SK-N-SH (cell line): ENCODE data around the gene DYNLRB1. TPM values are rescaled to one million over a fixed set of nuclear protein-coding genes. Genes with fewer than 3 reads are reported as not detected.

ENCODE experiments used
- CTCF ChIA-PET: fragments of 300-600, 350-600 bp; formaldehyde crosslinking; extraction: SDS; loops from one replicate; lab custom pipeline; 2021; lab: Yijun Ruan, JAX
- POLR2A ChIA-PET: fragments of 350-600 bp; sonication (Branson Sonifier 250); formaldehyde crosslinking; extraction: SDS; loops from one replicate; lab custom pipeline; 2020; ENCODE audit warnings: antibody characterized with exemption, inconsistent platforms; lab: Yijun Ruan, JAX
- DNase-seq: peaks from one replicate; pipeline ENCODE4 v3.0.0; 2012
- H2AFZ ChIP-seq: fragments of 200-600 bp; sonication (generic); 2 replicates; pipeline ENCODE4 v1.8.1; 2016; ENCODE audit warnings: antibody characterized with exemption, mild to moderate bottlenecking, low read depth
- H3F3A ChIP-seq: fragments of 200-600 bp; sonication (generic); replicated peaks from 2 replicates; pipeline ENCODE3; 2016; ENCODE audit warnings: antibody characterized with exemption, mild to moderate bottlenecking; ENCODE audit not compliant: insufficient read depth
- H3K27ac ChIP-seq, 2 experiments: fragments of 200-500 bp in 1 of 2; fragments of 200-600 bp in 1 of 2; sonication (Bioruptor generic) in 1 of 2; sonication (generic), shearing (Covaris generic) in 1 of 2; 2 replicates each; pipeline versions ENCODE4 v1.5.1 to v1.6.1; 2014 to 2016; ENCODE audit warnings: low read depth in 2 of 2, inconsistent platforms in 1 of 2, low read length in 1 of 2, mild to moderate bottlenecking in 1 of 2, mixed read lengths in 1 of 2
- H3K27me3 ChIP-seq: fragments of 200-600 bp; sonication (generic), shearing (Covaris generic); 2 replicates; pipeline ENCODE4 v1.6.1; 2016; ENCODE audit warnings: mixed run types; ENCODE audit not compliant: insufficient read depth
- H3K36me3 ChIP-seq, 2 experiments: fragments of 200-500 bp in 1 of 2; fragments of 200-600 bp in 1 of 2; sonication (Bioruptor generic) in 1 of 2; sonication (generic) in 1 of 2; replicated peaks in 1 of 2; 2 replicates each; pipeline versions ENCODE3 to v1.5.1; 2014 to 2016; ENCODE audit warnings: low read length in 1 of 2, mild to moderate bottlenecking in 1 of 2; ENCODE audit not compliant: insufficient read depth in 2 of 2, control insufficient read depth in 1 of 2
- H3K4me1 ChIP-seq, 2 experiments: fragments of 200-500 bp in 1 of 2; fragments of 200-600 bp in 1 of 2; sonication (Bioruptor generic) in 1 of 2; sonication (generic), shearing (Covaris generic) in 1 of 2; 2 replicates each; pipeline versions ENCODE4 v1.5.1 to v1.6.1; 2014 to 2016; ENCODE audit warnings: low read depth in 1 of 2, low read length in 1 of 2, mixed run types in 1 of 2; ENCODE audit not compliant: insufficient read depth in 2 of 2, control insufficient read depth in 1 of 2
- H3K4me2 ChIP-seq: fragments of 200-600 bp; sonication (generic), shearing (Covaris generic); 2 replicates; pipeline ENCODE4 v1.6.1; 2017; ENCODE audit warnings: mixed run types
- H3K4me3 ChIP-seq, 2 experiments: fragments of 200-500 bp in 1 of 2; fragments of 200-600 bp in 1 of 2; sonication (Bioruptor generic) in 1 of 2; sonication (generic), shearing (Covaris generic) in 1 of 2; 2 replicates each; pipeline versions ENCODE4 v1.5.1 to v1.8.1; 2014 to 2016; ENCODE audit warnings: low read depth in 2 of 2, inconsistent platforms in 1 of 2, low read length in 1 of 2, mild to moderate bottlenecking in 1 of 2, mixed read lengths in 1 of 2, moderate library complexity in 1 of 2
- H3K79me2 ChIP-seq: fragments of 200-600 bp; sonication (generic); 2 replicates; pipeline ENCODE4 v1.8.1; 2017; ENCODE audit warnings: mild to moderate bottlenecking; ENCODE audit not compliant: insufficient read depth
- H3K9ac ChIP-seq: fragments of 200-600 bp; sonication (generic); 2 replicates; pipeline ENCODE4 v1.6.1; 2017; ENCODE audit warnings: mixed run types
- H3K9me2 ChIP-seq: fragments of 200-600 bp; sonication (generic); 2 replicates; pipeline ENCODE4 v1.6.1; 2017; ENCODE audit warnings: mixed run types
- H3K9me3 ChIP-seq: fragments of 200-600 bp; sonication (generic); 2 replicates; pipeline ENCODE4 v1.6.1; 2017; ENCODE audit warnings: mixed run types, mild to moderate bottlenecking, moderate library complexity
- H4K20me1 ChIP-seq: fragments of 200-600 bp; sonication (generic); 2 replicates; pipeline ENCODE4 v1.6.1; 2017; ENCODE audit warnings: mild to moderate bottlenecking, mixed run types; ENCODE audit not compliant: insufficient read depth
- EZH2phosphoT487 ChIP-seq: fragments of 200-600 bp; sonication (generic); IDR thresholded peaks from 2 replicates; pipeline ENCODE4 v1.6.1; 2017; ENCODE audit warnings: low read depth, mixed run types, mild to moderate bottlenecking, antibody characterized with exemption, moderate library complexity, borderline replicate concordance
- GATA2 ChIP-seq: sonication (generic); formaldehyde crosslinking; IDR thresholded peaks from 2 replicates; pipeline ENCODE4 v1.5.0; 2020; ENCODE audit warnings: mild to moderate bottlenecking, missing genetic modification reagents
- IRF3 ChIP-seq: fragments of 150-350 bp; IDR thresholded peaks from 2 replicates; pipeline ENCODE4 v1.6.1; 2016; ENCODE audit warnings: mild to moderate bottlenecking, low read depth, low read length
- JUND ChIP-seq: IDR thresholded peaks from 2 replicates; pipeline ENCODE4 v1.4.0; 2012
- MEF2A ChIP-seq: IDR thresholded peaks from 2 replicates; pipeline ENCODE4 v1.4.0; 2012; ENCODE audit warnings: low read depth, borderline replicate concordance
- MXI1 ChIP-seq: IDR thresholded peaks from 2 replicates; pipeline ENCODE4 v1.6.1; 2012; ENCODE audit warnings: mild to moderate bottlenecking, low read depth, low read length, improper control_type of control experiment
- POLR2AphosphoS5 ChIP-seq: IDR thresholded peaks from 2 replicates; pipeline ENCODE4 v1.6.1; 2012; ENCODE audit warnings: low read depth, low read length
- RAD21 ChIP-seq: IDR thresholded peaks from 2 replicates; pipeline ENCODE4 v1.6.1; 2012; ENCODE audit warnings: mild to moderate bottlenecking, low read length
- RXRA ChIP-seq: IDR thresholded peaks from 2 replicates; pipeline ENCODE4 v1.4.0; 2012; ENCODE audit warnings: low read depth, mild to moderate bottlenecking, borderline replicate concordance
- SIN3A ChIP-seq: IDR thresholded peaks from 2 replicates; pipeline ENCODE4 v1.6.1; 2012; ENCODE audit warnings: low read depth, mild to moderate bottlenecking, low read length, moderate library complexity, borderline replicate concordance
- SMC3 ChIP-seq: IDR thresholded peaks from 2 replicates; pipeline ENCODE4 v1.6.1; 2012; ENCODE audit warnings: low read depth, low read length, improper control_type of control experiment
- TCF12 ChIP-seq: IDR thresholded peaks from 2 replicates; pipeline ENCODE4 v1.4.0; 2012
- TEAD4 ChIP-seq: IDR thresholded peaks from 2 replicates; pipeline ENCODE4 v1.4.0; 2012; ENCODE audit warnings: mild to moderate bottlenecking, borderline replicate concordance; ENCODE audit not compliant: insufficient read depth
- ZBTB33 ChIP-seq: IDR thresholded peaks from 2 replicates; pipeline ENCODE4 v1.4.0; 2012; ENCODE audit warnings: low read depth, borderline replicate concordance
- WGBS: methylation state at CpG from one replicate; pipeline ENCODE4 v1.1.6; 2017; ENCODE audit warnings: low lambda C conversion rate; 5-methylcytosine and 5-hydroxymethylcytosine counted together
- polyA plus RNA-seq, 3 experiments: library from polyadenylated mRNA; depleted of rRNA; stranded (reverse); fragments of >200 nt; gene quantifications; 2 replicates each; pipeline ENCODE4 v1.2.3, GENCODE V29; 2012
- TF ChIP-seq, protein P1 (sequence below): fragments of 150-350 bp; IDR thresholded peaks from 2 replicates; pipeline ENCODE4 v1.6.1; 2017; ENCODE audit warnings: antibody characterized with exemption, low read length, low read depth, borderline replicate concordance
- TF ChIP-seq, protein P2 (sequence below): IDR thresholded peaks from 2 replicates; pipeline ENCODE4; 2012
- TF ChIP-seq, protein P3 (sequence below): fragments of 200-600 bp; sonication (generic); IDR thresholded peaks from 2 replicates; pipeline ENCODE4 v1.6.1; 2017; ENCODE audit warnings: antibody characterized with exemption, mild to moderate bottlenecking, moderate library complexity

DYNLRB1 gene
- polyA plus RNA-seq, 1 of the 3 experiments (the other 2 are of a cell fraction), result 402 TPM

GRCh38 chr20:34562641-34563040, 46.4 kb downstream of the DYNLRB1 start:
- H3K36me3 ChIP-seq, result peaks cover 0 to 6% of the 10 kb centered on the region in 2 experiments
- CTCF ChIA-PET, result interaction anchor here (0.7 to 4.4 kb wide), 10 partner anchors 13 to 250 kb away, joined by 3 to 17 read pairs (median 4); no protein-coding TSS in a partner anchor
- no peaks in the 10 kb centered on the region for H3K27me3 ChIP-seq
- TF ChIP-seq, protein P1, sequence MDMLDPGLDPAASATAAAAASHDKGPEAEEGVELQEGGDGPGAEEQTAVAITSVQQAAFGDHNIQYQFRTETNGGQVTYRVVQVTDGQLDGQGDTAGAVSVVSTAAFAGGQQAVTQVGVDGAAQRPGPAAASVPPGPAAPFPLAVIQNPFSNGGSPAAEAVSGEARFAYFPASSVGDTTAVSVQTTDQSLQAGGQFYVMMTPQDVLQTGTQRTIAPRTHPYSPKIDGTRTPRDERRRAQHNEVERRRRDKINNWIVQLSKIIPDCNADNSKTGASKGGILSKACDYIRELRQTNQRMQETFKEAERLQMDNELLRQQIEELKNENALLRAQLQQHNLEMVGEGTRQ, result no peak
- TF ChIP-seq TEAD4, result no peak
- TF ChIP-seq MXI1, result no peak
- TF ChIP-seq JUND, result no peak
- TF ChIP-seq, protein P2, sequence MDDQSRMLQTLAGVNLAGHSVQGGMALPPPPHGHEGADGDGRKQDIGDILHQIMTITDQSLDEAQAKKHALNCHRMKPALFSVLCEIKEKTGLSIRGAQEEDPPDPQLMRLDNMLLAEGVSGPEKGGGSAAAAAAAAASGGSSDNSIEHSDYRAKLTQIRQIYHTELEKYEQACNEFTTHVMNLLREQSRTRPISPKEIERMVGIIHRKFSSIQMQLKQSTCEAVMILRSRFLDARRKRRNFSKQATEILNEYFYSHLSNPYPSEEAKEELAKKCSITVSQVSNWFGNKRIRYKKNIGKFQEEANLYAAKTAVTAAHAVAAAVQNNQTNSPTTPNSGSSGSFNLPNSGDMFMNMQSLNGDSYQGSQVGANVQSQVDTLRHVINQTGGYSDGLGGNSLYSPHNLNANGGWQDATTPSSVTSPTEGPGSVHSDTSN, result no peak
- TF ChIP-seq, protein P3, sequence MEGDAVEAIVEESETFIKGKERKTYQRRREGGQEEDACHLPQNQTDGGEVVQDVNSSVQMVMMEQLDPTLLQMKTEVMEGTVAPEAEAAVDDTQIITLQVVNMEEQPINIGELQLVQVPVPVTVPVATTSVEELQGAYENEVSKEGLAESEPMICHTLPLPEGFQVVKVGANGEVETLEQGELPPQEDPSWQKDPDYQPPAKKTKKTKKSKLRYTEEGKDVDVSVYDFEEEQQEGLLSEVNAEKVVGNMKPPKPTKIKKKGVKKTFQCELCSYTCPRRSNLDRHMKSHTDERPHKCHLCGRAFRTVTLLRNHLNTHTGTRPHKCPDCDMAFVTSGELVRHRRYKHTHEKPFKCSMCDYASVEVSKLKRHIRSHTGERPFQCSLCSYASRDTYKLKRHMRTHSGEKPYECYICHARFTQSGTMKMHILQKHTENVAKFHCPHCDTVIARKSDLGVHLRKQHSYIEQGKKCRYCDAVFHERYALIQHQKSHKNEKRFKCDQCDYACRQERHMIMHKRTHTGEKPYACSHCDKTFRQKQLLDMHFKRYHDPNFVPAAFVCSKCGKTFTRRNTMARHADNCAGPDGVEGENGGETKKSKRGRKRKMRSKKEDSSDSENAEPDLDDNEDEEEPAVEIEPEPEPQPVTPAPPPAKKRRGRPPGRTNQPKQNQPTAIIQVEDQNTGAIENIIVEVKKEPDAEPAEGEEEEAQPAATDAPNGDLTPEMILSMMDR, result peak; percentile 57
- no peak for TF ChIP-seq RXRA
- TF ChIP-seq SIN3A, result no peak
- no peak for TF ChIP-seq IRF3
- TF ChIP-seq RAD21, result peak; percentile 39
- TF ChIP-seq POLR2AphosphoS5, result no peak
- H3K4me3 ChIP-seq, result no peak overlapping the region
- peaks cover 0 to 9% of the 10 kb centered on the region in 2 experiments; a peak in 1 of 4 replicates for H3K4me1 ChIP-seq
- no peaks in the 10 kb centered on the region for H3K9me3 ChIP-seq
- no peak overlapping the region for H3K27ac ChIP-seq
- H3K9me2 ChIP-seq, result no peaks in the 10 kb centered on the region
- H3F3A ChIP-seq, result no peaks in the 10 kb centered on the region
- 46% methylated on average over 3 of the region's 5 CpGs for WGBS
- no peaks in the 10 kb centered on the region for H3K79me2 ChIP-seq
- H2AFZ ChIP-seq, result no peak overlapping the region
- peak; percentile 78 for DNase-seq
- POLR2A ChIA-PET, result interaction anchor here (1.7 kb wide), 1 partner anchor 114 kb away, joined by 4 read pairs; the partner anchor contains the start of gene PIGU
- no peak overlapping the region for H3K9ac ChIP-seq
- no peak overlapping the region for H3K4me2 ChIP-seq
- no peaks in the 10 kb centered on the region for H4K20me1 ChIP-seq

DNA sequence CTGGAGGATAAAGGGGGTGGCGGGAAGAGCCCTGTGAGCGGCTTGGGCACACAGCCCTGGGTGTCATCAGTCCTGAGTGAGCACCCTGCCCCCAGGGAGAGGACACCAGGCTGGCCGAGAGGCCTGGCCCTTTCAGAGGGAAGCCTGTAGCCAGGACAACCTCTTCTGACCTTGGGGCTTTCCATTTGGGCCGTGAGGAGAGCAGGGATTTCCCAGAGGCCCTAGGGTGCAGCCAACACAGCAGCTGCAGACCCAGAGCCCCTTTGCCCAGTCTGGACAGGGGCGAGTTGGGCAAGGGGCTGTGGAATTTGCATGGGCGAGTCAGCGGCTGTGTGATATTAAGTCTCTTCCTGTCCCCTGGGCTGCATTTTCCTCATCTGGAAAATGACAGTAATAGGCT, 48.6 kb downstream of the DYNLRB1 start:
- POLR2A ChIA-PET, result interaction anchor here (0.6 kb wide), 1 partner anchor 1110 kb away, joined by 3 read pairs; no protein-coding TSS in a partner anchor
- CTCF ChIA-PET, result interaction anchor here (0.7 to 2.5 kb wide), 3 partner anchors 19 to 252 kb away, joined by 3 to 8 read pairs (median 3); no protein-coding TSS in a partner anchor
- WGBS, result 20% methylated on average over 1 of the region's 7 CpGs
- TF ChIP-seq MEF2A (no peak), GATA2 (CRISPR knock-in tag) (no peak), EZH2phosphoT487 (no peak), ZBTB33 (no peak), SMC3 (no peak), TEAD4 (no peak), TCF12 (no peak), MXI1 (no peak)
- TF ChIP-seq, protein P1, result no peak
- TF ChIP-seq, protein P2, result no peak

More for the DNA sequence above, 48.6 kb downstream of the DYNLRB1 start:
- no peak overlapping the region for H3K27ac ChIP-seq
- H4K20me1 ChIP-seq, result no peaks in the 10 kb centered on the region
- H2AFZ ChIP-seq, result no peak overlapping the region
- no peak for DNase-seq
- H3K4me2 ChIP-seq, result no peak overlapping the region
- no peaks in the 10 kb centered on the region for H3K9me2 ChIP-seq
- no peaks in the 10 kb centered on the region for H3K79me2 ChIP-seq
- H3K9ac ChIP-seq, result no peak overlapping the region
- H3K4me3 ChIP-seq, result no peak overlapping the region
- no peaks in the 10 kb centered on the region for H3K27me3 ChIP-seq
- H3K9me3 ChIP-seq, result no peaks in the 10 kb centered on the region
- peaks cover under 1% of the 10 kb centered on the region for H3F3A ChIP-seq
- H3K4me1 ChIP-seq, result peaks cover 0 to 3% of the 10 kb centered on the region in 2 experiments; a peak in 1 of 4 replicates
- peaks cover 0 to 6% of the 10 kb centered on the region in 2 experiments for H3K36me3 ChIP-seq
